HL-60 (cell line): ENCODE data around the gene NRP2.

Source experiments
- DNase-seq, 2 experiments: peaks; one replicate each; pipeline ENCODE4 v3.0.0-alpha.2; 2010 to 2020; ENCODE audit warnings: low read depth in 1 of 2, low spot score in 1 of 2
- H3K27ac ChIP-seq: fragments of 250-450 bp; sonication (Bioruptor Pico); replicated peaks from 2 replicates; pipeline ENCODE4 v1.5.1; 2020; ENCODE audit warnings: mild to moderate bottlenecking, moderate library complexity
- H3K27me3 ChIP-seq: fragments of 250-450 bp; sonication (Bioruptor Pico); 2 replicates; pipeline ENCODE4 v1.5.1; 2021; ENCODE audit warnings: mild to moderate bottlenecking, moderate library complexity; ENCODE audit not compliant: insufficient read depth, poor library complexity, severe bottlenecking
- H3K4me3 ChIP-seq: replicated peaks from 2 replicates; pipeline ENCODE4 v1.5.1; 2011; ENCODE audit warnings: mild to moderate bottlenecking, control low read depth, low read length; ENCODE audit not compliant: insufficient read depth
- GABPA ChIP-seq: IDR thresholded peaks from 2 replicates; pipeline ENCODE4 v1.6.1; 2012; ENCODE audit warnings: low read depth
- POLR2AphosphoS5 ChIP-seq: IDR thresholded peaks from 2 replicates; pipeline ENCODE4 v1.6.1; 2012; ENCODE audit warnings: low read depth
- SPI1 ChIP-seq: IDR thresholded peaks from 2 replicates; pipeline ENCODE4 v1.6.1; 2012; ENCODE audit warnings: low read depth, mild to moderate bottlenecking, borderline replicate concordance
- TF ChIP-seq, protein P1 (sequence below): IDR thresholded peaks from one replicate; pipeline ENCODE4 v1.5.1; 2011; ENCODE audit warnings: low read length, control low read depth, inconsistent platforms; ENCODE audit not compliant: insufficient read depth
- TF ChIP-seq, protein P2 (sequence below): IDR thresholded peaks from 2 replicates; pipeline ENCODE4 v1.6.1; 2012; ENCODE audit warnings: low read depth; ENCODE audit not compliant: insufficient replicate concordance

The NRP2 gene

DNA sequence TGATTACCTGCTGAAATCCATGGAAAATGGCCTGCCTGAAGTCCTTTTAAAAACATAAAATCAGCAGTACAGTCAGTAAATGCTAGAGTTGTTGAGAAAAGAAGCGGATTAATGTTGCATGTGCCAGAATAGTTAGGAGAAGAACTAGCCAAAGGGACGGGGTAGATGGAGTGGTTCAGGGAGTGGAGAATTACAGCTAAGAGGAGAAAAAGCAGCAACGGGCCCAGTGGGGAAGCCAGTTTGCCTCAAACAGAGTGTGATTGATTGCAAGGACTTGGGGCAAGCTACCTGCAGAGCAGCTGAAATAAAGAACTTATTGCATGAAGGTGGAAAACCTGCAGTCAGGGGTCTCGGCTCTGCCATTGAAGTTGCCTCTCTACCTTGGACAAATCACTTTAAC lies 79.1 kb downstream of the NRP2 start:
- Histone ChIP-seq H3K27ac (no peak overlapping the region), H3K4me3 (no peak overlapping the region), H3K27me3 (peaks cover 23% of the 10 kb centered on the region)
- DNase-seq, result no peak
- no peak for TF ChIP-seq GABPA
- TF ChIP-seq, protein P1, sequence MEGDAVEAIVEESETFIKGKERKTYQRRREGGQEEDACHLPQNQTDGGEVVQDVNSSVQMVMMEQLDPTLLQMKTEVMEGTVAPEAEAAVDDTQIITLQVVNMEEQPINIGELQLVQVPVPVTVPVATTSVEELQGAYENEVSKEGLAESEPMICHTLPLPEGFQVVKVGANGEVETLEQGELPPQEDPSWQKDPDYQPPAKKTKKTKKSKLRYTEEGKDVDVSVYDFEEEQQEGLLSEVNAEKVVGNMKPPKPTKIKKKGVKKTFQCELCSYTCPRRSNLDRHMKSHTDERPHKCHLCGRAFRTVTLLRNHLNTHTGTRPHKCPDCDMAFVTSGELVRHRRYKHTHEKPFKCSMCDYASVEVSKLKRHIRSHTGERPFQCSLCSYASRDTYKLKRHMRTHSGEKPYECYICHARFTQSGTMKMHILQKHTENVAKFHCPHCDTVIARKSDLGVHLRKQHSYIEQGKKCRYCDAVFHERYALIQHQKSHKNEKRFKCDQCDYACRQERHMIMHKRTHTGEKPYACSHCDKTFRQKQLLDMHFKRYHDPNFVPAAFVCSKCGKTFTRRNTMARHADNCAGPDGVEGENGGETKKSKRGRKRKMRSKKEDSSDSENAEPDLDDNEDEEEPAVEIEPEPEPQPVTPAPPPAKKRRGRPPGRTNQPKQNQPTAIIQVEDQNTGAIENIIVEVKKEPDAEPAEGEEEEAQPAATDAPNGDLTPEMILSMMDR, result no peak
- TF ChIP-seq, protein P2, sequence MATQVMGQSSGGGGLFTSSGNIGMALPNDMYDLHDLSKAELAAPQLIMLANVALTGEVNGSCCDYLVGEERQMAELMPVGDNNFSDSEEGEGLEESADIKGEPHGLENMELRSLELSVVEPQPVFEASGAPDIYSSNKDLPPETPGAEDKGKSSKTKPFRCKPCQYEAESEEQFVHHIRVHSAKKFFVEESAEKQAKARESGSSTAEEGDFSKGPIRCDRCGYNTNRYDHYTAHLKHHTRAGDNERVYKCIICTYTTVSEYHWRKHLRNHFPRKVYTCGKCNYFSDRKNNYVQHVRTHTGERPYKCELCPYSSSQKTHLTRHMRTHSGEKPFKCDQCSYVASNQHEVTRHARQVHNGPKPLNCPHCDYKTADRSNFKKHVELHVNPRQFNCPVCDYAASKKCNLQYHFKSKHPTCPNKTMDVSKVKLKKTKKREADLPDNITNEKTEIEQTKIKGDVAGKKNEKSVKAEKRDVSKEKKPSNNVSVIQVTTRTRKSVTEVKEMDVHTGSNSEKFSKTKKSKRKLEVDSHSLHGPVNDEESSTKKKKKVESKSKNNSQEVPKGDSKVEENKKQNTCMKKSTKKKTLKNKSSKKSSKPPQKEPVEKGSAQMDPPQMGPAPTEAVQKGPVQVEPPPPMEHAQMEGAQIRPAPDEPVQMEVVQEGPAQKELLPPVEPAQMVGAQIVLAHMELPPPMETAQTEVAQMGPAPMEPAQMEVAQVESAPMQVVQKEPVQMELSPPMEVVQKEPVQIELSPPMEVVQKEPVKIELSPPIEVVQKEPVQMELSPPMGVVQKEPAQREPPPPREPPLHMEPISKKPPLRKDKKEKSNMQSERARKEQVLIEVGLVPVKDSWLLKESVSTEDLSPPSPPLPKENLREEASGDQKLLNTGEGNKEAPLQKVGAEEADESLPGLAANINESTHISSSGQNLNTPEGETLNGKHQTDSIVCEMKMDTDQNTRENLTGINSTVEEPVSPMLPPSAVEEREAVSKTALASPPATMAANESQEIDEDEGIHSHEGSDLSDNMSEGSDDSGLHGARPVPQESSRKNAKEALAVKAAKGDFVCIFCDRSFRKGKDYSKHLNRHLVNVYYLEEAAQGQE, result no peak
- no peak for TF ChIP-seq POLR2AphosphoS5
- TF ChIP-seq SPI1, result no peak

GRCh38 chr2:205762881-205763280 lies 80.6 kb downstream of the NRP2 start:
- TF ChIP-seq GABPA (no peak), POLR2AphosphoS5 (no peak), SPI1 (no peak)
- TF ChIP-seq, protein P2, result no peak
- TF ChIP-seq, protein P1, result no peak
- DNase-seq, result no peak
- H3K27me3 ChIP-seq, result peaks cover 23% of the 10 kb centered on the region
- H3K4me3 ChIP-seq, result no peak overlapping the region
- H3K27ac ChIP-seq, result no peak overlapping the region

DNA sequence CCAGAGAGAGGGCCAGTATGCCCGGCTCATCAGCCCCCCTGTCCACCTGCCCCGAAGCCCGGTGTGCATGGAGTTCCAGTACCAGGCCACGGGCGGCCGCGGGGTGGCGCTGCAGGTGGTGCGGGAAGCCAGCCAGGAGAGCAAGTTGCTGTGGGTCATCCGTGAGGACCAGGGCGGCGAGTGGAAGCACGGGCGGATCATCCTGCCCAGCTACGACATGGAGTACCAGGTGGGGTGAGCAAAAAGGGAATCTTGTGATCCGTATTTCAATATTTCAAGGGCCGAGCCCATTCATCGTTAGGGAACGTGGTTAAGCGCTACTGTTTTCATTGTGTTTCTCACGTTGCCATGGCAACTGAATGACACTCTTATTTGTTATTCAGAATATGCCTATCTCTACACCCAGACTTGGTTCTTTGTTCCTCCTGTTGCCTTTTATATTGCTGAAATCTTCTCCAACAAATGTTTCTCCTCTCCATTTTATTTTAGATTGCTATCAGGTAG lies 81.5 kb downstream of the NRP2 start:
- Histone ChIP-seq H3K27me3 (peaks cover 23% of the 10 kb centered on the region), H3K4me3 (no peak overlapping the region), H3K27ac (no peak overlapping the region)
- TF ChIP-seq POLR2AphosphoS5 (no peak), SPI1 (no peak), GABPA (no peak)
- TF ChIP-seq, protein P1, result no peak
- TF ChIP-seq, protein P2, result no peak
- peak; percentile 6 to 19 for DNase-seq
